HEK293T (cell line): Measurements from ENCODE around the gene OR13C5.

Experiments used
- ARNT ChIP-seq: fragments of 450-650 bp; IDR thresholded peaks from 2 replicates; pipeline ENCODE4 v1.6.1; 2017; ENCODE audit warnings: mild to moderate bottlenecking
- BHLHE40 ChIP-seq: fragments of 450-650 bp; IDR thresholded peaks from 2 replicates; pipeline ENCODE4 v1.6.1; 2016; ENCODE audit warnings: mild to moderate bottlenecking, moderate library complexity, borderline replicate concordance
- CTBP1 ChIP-seq: fragments of 450-650 bp; IDR thresholded peaks from 2 replicates; pipeline ENCODE4 v1.6.1; 2016; ENCODE audit warnings: borderline replicate concordance
- ELF4 ChIP-seq: fragments of 450-650 bp; IDR thresholded peaks from 2 replicates; pipeline ENCODE4 v1.6.1; 2017; ENCODE audit warnings: antibody characterized with exemption
- FOXA1 ChIP-seq: fragments of 450-650 bp; IDR thresholded peaks from 2 replicates; pipeline ENCODE4 v1.6.1; 2016; ENCODE audit warnings: mild to moderate bottlenecking
- FOXK2 ChIP-seq: fragments of 450-650 bp; IDR thresholded peaks from 2 replicates; pipeline ENCODE4 v1.6.1; 2016; ENCODE audit warnings: mild to moderate bottlenecking
- FOXM1 ChIP-seq: fragments of 450-650 bp; IDR thresholded peaks from 2 replicates; pipeline ENCODE4 v1.6.1; 2017; ENCODE audit warnings: mild to moderate bottlenecking, borderline replicate concordance
- HDGF ChIP-seq: fragments of 450-650 bp; IDR thresholded peaks from 2 replicates; pipeline ENCODE4 v1.6.1; 2017; ENCODE audit warnings: antibody characterized with exemption, borderline replicate concordance
- L3MBTL2 ChIP-seq: fragments of 450-650 bp; conservative IDR thresholded peaks from 2 replicates; pipeline ENCODE4 v1.6.1; 2016; ENCODE audit warnings: mild to moderate bottlenecking
- LEF1 ChIP-seq: fragments of 450-650 bp; IDR thresholded peaks from 2 replicates; pipeline ENCODE4 v1.6.1; 2017; ENCODE audit warnings: mild to moderate bottlenecking, borderline replicate concordance
- PKNOX1 ChIP-seq: fragments of 450-650 bp; IDR thresholded peaks from 2 replicates; pipeline ENCODE4 v1.6.1; 2016
- SP1 ChIP-seq: fragments of 450-650 bp; IDR thresholded peaks from 2 replicates; pipeline ENCODE4 v1.6.1; 2017
- SUZ12 ChIP-seq: fragments of 450-650 bp; IDR thresholded peaks from 2 replicates; pipeline ENCODE4 v1.6.1; 2016; ENCODE audit warnings: mild to moderate bottlenecking
- TARDBP ChIP-seq: fragments of 450-650 bp; IDR thresholded peaks from 2 replicates; pipeline ENCODE4 v1.6.1; 2016

GRCh38 chr9:104575456-104575855, 23.8 kb downstream of the OR13C5 start:
- TF ChIP-seq TARDBP (no peak), SP1 (no peak), BHLHE40 (no peak), FOXM1 (no peak), ELF4 (no peak), SUZ12 (no peak), L3MBTL2 (no peak), CTBP1 (no peak), PKNOX1 (no peak), LEF1 (no peak), HDGF (no peak), FOXA1 (no peak), FOXK2 (no peak), ARNT (no peak)
